ENCODE data around the gene CAPZA1. TPM values are rescaled to one million over a fixed set of nuclear protein-coding genes. Genes with fewer than 3 reads are reported as not detected.

Gene CAPZA1
- total and polyA plus RNA-seq, 2 experiments from 2014 or later, result 273 to 279 TPM

DNA sequence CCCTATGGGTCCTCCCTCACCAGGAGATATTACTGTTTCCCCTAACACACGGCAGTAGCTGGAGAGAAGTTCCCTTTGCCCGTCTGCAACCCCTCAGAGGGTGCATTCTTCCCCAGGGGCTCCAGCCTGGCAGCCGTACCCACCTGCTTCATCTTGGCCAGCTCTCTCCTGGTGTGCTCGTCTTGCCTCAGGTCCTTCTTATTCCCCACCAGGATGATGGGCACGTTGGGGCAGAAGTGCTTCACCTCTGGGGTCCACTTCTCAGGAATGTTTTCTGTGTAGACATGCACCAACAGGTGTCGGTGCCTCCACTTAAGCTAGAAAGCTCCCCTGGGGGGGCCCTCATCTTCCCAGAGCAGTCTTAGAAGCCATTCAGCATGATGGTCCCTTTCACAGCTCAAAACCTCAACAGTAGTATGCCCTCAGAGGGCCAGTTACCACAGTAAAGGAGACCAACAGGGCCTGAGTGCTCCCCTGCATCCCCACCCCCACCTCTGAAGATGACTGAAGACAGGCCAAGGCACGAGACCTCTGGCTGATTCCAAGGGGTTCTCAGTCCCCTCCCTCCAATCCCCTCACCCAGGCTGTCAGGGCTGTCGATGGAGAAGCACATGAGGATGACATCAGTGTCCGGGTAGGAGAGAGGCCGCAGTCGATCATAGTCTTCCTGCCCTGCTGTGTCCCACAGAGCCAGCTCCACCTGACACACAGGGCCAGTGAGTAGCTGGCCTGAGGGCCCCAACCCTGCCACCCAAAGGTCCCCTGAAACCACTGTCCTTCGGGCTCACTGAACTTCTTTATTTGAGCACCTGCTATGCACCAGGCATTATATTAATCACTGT lies 83.0 kb downstream of the CAPZA1 start:
- Histone ChIP-seq H3K9ac (0 out of 2 replicates have a peak overlapping the region, but pooled peaks have one; percentile 4), H3K27ac (0 out of 2 replicates have a peak overlapping the region, but pooled peaks have one; percentile 80), H4K20me1 (ENCODE audit: insufficient read depth) (no peaks in the 10 kb centered on the region), H3K4me1 (ENCODE audit: insufficient read depth) (peaks cover 18% of the 10 kb centered on the region), H3K27me3 (replicated peaks; ENCODE audit: insufficient read depth) (no peaks in the 10 kb centered on the region), H3K4me2 (ENCODE audit: unreplicated experiment) (no peak overlapping the region), H3F3A (ENCODE audit: insufficient read depth) (peaks cover 51% of the 10 kb centered on the region), H3K36me3 (ENCODE audit: low read depth) (peaks cover 5% of the 10 kb centered on the region), H3K79me2 (ENCODE audit: insufficient read depth) (peaks cover 42% of the 10 kb centered on the region), H2AFZ (no peak overlapping the region), H3K9me3 (ENCODE audit: low read depth) (no peaks in the 10 kb centered on the region), H3K9me2 (ENCODE audit: insufficient read depth) (no peaks in the 10 kb centered on the region), H3K4me3 (no peak overlapping the region)
- in situ Hi-C loops (cut with MboI), result no loop called here
- 80 to 81% methylated on average over 12 of the region's 12 CpGs for WGBS, 2 experiments (ENCODE audit: low coverage in 1 of 2, low lambda C conversion rate in 2 of 2, missing lambda C conversion rate in 2 of 2)
- no peak for TF ChIP-seq EZH2 (IDR thresholded peaks at IDR 0.05; ENCODE audit: insufficient read depth, poor library complexity, severe bottlenecking)
- no peak for TF ChIP-seq EZH2phosphoT487 (IDR thresholded peaks at IDR 0.05; ENCODE audit: insufficient read depth, low read depth)
- DNase-seq, result no peak

DNA sequence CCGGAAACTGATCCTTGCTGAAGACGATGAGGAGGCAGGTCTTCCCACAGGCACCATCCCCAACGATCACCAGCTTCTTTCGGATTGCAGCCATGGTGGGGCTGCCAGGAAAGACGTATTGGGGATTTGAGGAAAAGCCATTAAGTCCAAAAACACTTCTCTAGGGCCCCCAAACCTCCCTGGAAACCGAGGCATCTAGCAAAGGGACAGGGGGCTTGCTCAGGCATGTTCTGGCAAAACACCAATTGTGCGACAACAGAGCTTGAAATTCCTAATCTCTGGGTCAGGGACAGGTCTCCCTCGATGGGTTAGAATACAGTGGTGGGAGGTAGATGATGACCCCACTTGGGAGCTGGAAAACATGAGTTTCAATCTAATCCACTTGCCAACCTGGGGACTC lies 84.1 kb downstream of the CAPZA1 start:
- Histone ChIP-seq H3K9me3 (ENCODE audit: low read depth) (no peaks in the 10 kb centered on the region), H4K20me1 (ENCODE audit: insufficient read depth) (no peaks in the 10 kb centered on the region), H3K27ac (peak overlapping the region; percentile 84), H3K9ac (peak overlapping the region; percentile 95; the same call in 1 of the 2 replicates), H3K79me2 (ENCODE audit: insufficient read depth) (peaks cover 42% of the 10 kb centered on the region), H3F3A (ENCODE audit: insufficient read depth) (peaks cover 57% of the 10 kb centered on the region), H3K9me2 (ENCODE audit: insufficient read depth) (no peaks in the 10 kb centered on the region), H3K27me3 (replicated peaks; ENCODE audit: insufficient read depth) (no peaks in the 10 kb centered on the region), H3K4me2 (ENCODE audit: unreplicated experiment) (peak overlapping the region; percentile 96), H3K36me3 (ENCODE audit: low read depth) (peaks cover 5% of the 10 kb centered on the region), H3K4me1 (ENCODE audit: insufficient read depth) (peaks cover 23% of the 10 kb centered on the region), H3K4me3 (no peak overlapping the region), H2AFZ (no peak overlapping the region)
- TF ChIP-seq EZH2phosphoT487 (IDR thresholded peaks at IDR 0.05; ENCODE audit: insufficient read depth, low read depth) (no peak), EZH2 (IDR thresholded peaks at IDR 0.05; ENCODE audit: insufficient read depth, poor library complexity, severe bottlenecking) (no peak)
- DNase-seq, result no peak
- in situ Hi-C loops (cut with MboI), result no loop called here
- WGBS, 2 experiments (ENCODE audit: low coverage in 1 of 2, low lambda C conversion rate in 2 of 2, missing lambda C conversion rate in 2 of 2), result 93 to 95% methylated on average over 8 of the region's 8 CpGs

DNA sequence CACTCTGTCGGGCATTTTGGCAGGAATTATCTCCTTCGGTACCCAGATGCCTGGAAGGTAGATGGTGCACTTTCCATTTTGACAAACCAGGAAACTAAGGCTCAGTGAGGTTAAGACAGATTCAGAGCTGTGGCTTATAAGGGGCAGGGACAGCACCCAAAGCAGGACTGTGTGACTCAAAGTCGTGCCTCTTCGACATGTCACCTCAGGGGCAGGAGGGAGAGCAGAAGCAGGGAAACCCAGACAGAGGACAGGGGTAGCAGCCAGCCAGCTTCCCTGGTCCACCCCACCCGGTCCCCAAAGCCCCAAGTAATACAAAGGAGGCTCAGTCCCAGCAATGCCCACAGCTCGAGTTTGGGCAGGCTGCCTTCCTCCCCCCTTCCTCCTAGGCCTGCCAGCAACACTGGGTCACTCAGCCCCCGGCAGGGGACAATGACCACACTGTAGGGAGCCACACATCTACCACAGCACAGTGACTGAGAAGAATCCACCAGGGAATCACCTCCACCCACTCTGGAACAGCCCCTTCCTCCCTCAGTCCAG lies 84.8 kb downstream of the CAPZA1 start:
- no peaks in the 10 kb centered on the region for H4K20me1 ChIP-seq (ENCODE audit: insufficient read depth)
- no peaks in the 10 kb centered on the region for H3K9me3 ChIP-seq (ENCODE audit: low read depth)
- H3K27me3 ChIP-seq (replicated peaks; ENCODE audit: insufficient read depth), result no peaks in the 10 kb centered on the region
- in situ Hi-C loops (cut with MboI), result no loop called here
- peak overlapping the region; percentile 95 for H3K9ac ChIP-seq
- H3F3A ChIP-seq (ENCODE audit: insufficient read depth), result peaks cover 54% of the 10 kb centered on the region
- DNase-seq, result no peak
- peaks cover 42% of the 10 kb centered on the region for H3K79me2 ChIP-seq (ENCODE audit: insufficient read depth)
- H3K36me3 ChIP-seq (ENCODE audit: low read depth), result peaks cover 5% of the 10 kb centered on the region
- peak overlapping the region; percentile 90 for H3K4me3 ChIP-seq
- 29 to 31% methylated on average over 7 of the region's 7 CpGs for WGBS, 2 experiments (ENCODE audit: low coverage in 1 of 2, low lambda C conversion rate in 2 of 2, missing lambda C conversion rate in 2 of 2)
- TF ChIP-seq EZH2 (IDR thresholded peaks at IDR 0.05; ENCODE audit: insufficient read depth, poor library complexity, severe bottlenecking) (no peak), EZH2phosphoT487 (IDR thresholded peaks at IDR 0.05; ENCODE audit: insufficient read depth, low read depth) (no peak)
- no peak overlapping the region for H2AFZ ChIP-seq
- H3K27ac ChIP-seq, result peak overlapping the region; percentile 84
- H3K9me2 ChIP-seq (ENCODE audit: insufficient read depth), result no peaks in the 10 kb centered on the region
- H3K4me1 ChIP-seq (ENCODE audit: insufficient read depth), result peaks cover 23% of the 10 kb centered on the region
- peak overlapping the region; percentile 96 for H3K4me2 ChIP-seq (ENCODE audit: unreplicated experiment)

DNA sequence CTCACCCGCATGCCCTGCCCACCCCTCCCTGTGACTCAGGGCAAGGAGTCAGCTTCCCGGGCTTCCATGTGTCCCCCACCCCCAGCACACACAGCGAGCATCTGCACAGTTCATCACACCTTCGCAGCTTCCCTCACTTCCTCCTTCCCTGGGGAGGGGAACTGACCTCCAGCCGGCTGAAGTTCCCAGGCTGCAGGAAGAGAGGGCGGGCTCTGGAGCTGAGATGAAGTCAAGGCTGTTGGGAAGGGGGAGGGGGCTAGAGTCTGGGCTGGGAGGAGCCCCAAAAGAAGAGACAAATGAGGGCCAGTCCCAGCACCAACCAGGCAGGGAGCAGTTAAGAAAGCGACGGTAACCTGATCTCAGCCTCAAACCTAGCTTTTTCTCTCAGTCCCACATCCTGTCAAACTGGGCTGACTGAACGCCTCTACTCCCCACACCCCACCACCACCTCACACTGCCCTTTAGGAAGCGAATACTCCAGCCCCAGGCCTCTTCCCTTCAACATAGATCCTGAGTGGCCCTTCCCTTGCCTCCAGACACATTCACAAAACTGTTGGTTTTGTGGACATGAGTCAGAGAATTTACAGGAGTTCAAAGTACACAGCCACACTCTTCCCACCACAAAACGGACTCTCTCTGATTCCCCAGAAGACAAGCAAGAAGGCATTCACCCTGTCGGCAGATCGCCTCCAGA lies 85.4 kb downstream of the CAPZA1 start:
- peak overlapping the region; percentile 27; the same call in 1 of the 2 replicates for H2AFZ ChIP-seq
- H3K9me2 ChIP-seq (ENCODE audit: insufficient read depth), result no peaks in the 10 kb centered on the region
- peak overlapping the region; percentile 96 for H3K4me2 ChIP-seq (ENCODE audit: unreplicated experiment)
- H3K4me3 ChIP-seq, result peak overlapping the region; percentile 90
- 1 to 2% methylated on average over 12 to 13 of the region's 13 CpGs for WGBS, 2 experiments (ENCODE audit: low coverage in 1 of 2, low lambda C conversion rate in 2 of 2, missing lambda C conversion rate in 2 of 2)
- peak; percentile 95 for DNase-seq
- in situ Hi-C loops (cut with MboI), result no loop called here
- no peaks in the 10 kb centered on the region for H3K27me3 ChIP-seq (replicated peaks; ENCODE audit: insufficient read depth)
- peaks cover 23% of the 10 kb centered on the region for H3K4me1 ChIP-seq (ENCODE audit: insufficient read depth)
- H4K20me1 ChIP-seq (ENCODE audit: insufficient read depth), result no peaks in the 10 kb centered on the region
- H3K79me2 ChIP-seq (ENCODE audit: insufficient read depth), result peaks cover 42% of the 10 kb centered on the region
- peaks cover 5% of the 10 kb centered on the region for H3K36me3 ChIP-seq (ENCODE audit: low read depth)
- H3K27ac ChIP-seq, result peak overlapping the region; percentile 84
- no peaks in the 10 kb centered on the region for H3K9me3 ChIP-seq (ENCODE audit: low read depth)
- TF ChIP-seq EZH2 (IDR thresholded peaks at IDR 0.05; ENCODE audit: insufficient read depth, poor library complexity, severe bottlenecking) (no peak), EZH2phosphoT487 (IDR thresholded peaks at IDR 0.05; ENCODE audit: insufficient read depth, low read depth) (no peak)
- H3K9ac ChIP-seq, result peak overlapping the region; percentile 95
- H3F3A ChIP-seq (ENCODE audit: insufficient read depth), result peaks cover 48% of the 10 kb centered on the region

All from GM23248 (cell line).